Activated CD4-positive, alpha-beta T cell treated with anti-CD3 and anti-CD28 coated beads, Interleukin-2, amount 50 U/mL, for 4 hours (primary cell): ENCODE measurements around the gene RUNDC3A.
A peak's percentile ranks its signal among the peaks of the same experiment; 100 is the strongest.

Source experiments
- DNase-seq, 2 experiments: peaks; one replicate each; pipeline ENCODE4 v3.0.0-alpha.2; 2020

RUNDC3A gene

GRCh38 chr17:44284024-44284400, 24.4 kb upstream of the RUNDC3A start:
- no peak for DNase-seq

- no peak for DNase-seq
Observed at GRCh38 chr17:44287651-44288050, 20.8 kb upstream of the RUNDC3A start.

GRCh38 chr17:44293509-44294226, 14.7 kb upstream of the RUNDC3A start:
- no peak for DNase-seq

GRCh38 chr17:44297975-44298374, 10.4 kb upstream of the RUNDC3A start:
- no peak for DNase-seq

- no peak for DNase-seq
Observed at GRCh38 chr17:44304651-44305050, 3.8 kb upstream of the RUNDC3A start.

- no peak for DNase-seq
Observed at GRCh38 chr17:44307387-44308186, 814 bp upstream of the RUNDC3A start.

- DNase-seq, result no peak
Observed at GRCh38 chr17:44308865-44309264, 464 bp downstream of the RUNDC3A start.

GRCh38 chr17:44309472-44309871, 1.1 kb downstream of the RUNDC3A start:
- DNase-seq, result no peak

- no peak for DNase-seq
Observed at GRCh38 chr17:44310188-44310587, 1.8 kb downstream of the RUNDC3A start.

- DNase-seq, result no peak
Observed at GRCh38 chr17:44310609-44311376, 2.4 kb downstream of the RUNDC3A start.

- no peak for DNase-seq
Observed at GRCh38 chr17:44311562-44312181, 3.3 kb downstream of the RUNDC3A start.

GRCh38 chr17:44312396-44313104, 4.1 kb downstream of the RUNDC3A start:
- DNase-seq, result no peak

- DNase-seq, result no peak
Observed at GRCh38 chr17:44314031-44314430, 5.6 kb downstream of the RUNDC3A start.

- no peak for DNase-seq
Observed at GRCh38 chr17:44314524-44314868, 6.1 kb downstream of the RUNDC3A start.

- peak in 1 of 2 experiments; percentile 33 for DNase-seq
Observed at GRCh38 chr17:44314869-44315661, 6.7 kb downstream of the RUNDC3A start.

- no peak for DNase-seq
Observed at GRCh38 chr17:44315760-44316731, 7.6 kb downstream of the RUNDC3A start.

- DNase-seq, result no peak
Observed at GRCh38 chr17:44317545-44317944, 9.1 kb downstream of the RUNDC3A start.

GRCh38 chr17:44318077-44318892, 9.9 kb downstream of the RUNDC3A start:
- DNase-seq, result no peak

- DNase-seq, result no peak
Observed at GRCh38 chr17:44320066-44320465, 11.7 kb downstream of the RUNDC3A start.
